ENCODE measurements around the gene IL2RG. TPM values are rescaled to one million over a fixed set of nuclear protein-coding genes. Genes with fewer than 3 reads are reported as not detected.

Gene IL2RG
- polyA plus RNA-seq, 3 donors: 1.00 to 1.4 (median 1.2) TPM

DNA sequence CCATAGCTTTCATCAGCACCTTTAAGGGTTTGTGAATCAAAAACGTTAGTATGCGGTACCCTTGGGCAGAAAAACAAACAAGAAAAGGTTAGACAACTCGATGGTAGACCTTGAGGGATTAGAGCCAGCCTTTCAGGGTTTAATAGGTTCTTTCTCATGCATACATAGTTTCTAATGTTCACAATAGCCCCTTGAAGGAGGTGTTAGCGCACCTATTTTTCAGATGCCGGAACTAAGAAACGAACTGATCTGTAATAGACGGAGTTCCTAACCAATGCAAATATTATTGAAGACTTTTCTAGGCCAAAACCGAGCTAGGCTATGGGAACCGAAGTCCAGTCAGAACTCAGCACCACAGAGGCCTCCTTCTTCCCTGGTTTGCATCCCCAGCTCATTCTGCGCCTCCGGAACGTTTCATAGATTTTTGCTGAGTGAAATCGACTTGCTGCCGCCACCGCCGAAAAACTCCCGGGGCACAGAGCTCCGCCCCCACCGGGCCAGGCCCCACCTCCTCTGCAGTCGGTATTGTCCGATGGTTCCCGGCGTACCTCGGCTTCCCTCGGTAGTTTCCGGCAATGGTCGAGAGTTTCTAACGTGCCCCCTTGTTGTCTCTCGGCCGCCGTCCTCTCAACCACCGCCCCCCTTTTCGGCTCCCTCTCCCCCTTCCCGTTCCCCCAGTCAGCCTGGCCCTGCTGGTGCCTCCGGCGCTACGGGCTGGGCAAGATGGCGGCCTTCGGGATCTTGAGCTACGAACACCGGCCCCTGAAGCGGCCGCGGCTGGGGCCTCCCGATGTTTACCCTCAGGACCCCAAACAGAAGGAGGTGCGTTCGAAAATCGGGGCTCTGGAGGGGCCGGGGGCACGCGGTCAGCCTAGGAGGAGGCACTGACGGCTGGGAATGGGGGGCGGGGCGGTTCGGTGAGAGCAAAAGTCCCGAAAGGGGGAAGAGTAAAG is 6.9 kb upstream of the IL2RG start, which contains the start of gene MED12:
MED12 (plus strand) TSS at position 565 of the 953 bp plus-strand sequence; CDS start at position 724, 159 bp downstream.
- peak in 10 of 11 donors; percentile 67 to 83 (median 72) for DNase-seq (ENCODE audit: extremely low read depth in 1 of 11, low read depth in 9 of 11, low spot score in 4 of 11)

- DNase-seq (ENCODE audit: extremely low read depth in 1 of 11, low read depth in 9 of 11, low spot score in 4 of 11): no peak
These were observed 6.0 kb upstream of the IL2RG start for GRCh38 chrX:71117358-71117757.

DNA sequence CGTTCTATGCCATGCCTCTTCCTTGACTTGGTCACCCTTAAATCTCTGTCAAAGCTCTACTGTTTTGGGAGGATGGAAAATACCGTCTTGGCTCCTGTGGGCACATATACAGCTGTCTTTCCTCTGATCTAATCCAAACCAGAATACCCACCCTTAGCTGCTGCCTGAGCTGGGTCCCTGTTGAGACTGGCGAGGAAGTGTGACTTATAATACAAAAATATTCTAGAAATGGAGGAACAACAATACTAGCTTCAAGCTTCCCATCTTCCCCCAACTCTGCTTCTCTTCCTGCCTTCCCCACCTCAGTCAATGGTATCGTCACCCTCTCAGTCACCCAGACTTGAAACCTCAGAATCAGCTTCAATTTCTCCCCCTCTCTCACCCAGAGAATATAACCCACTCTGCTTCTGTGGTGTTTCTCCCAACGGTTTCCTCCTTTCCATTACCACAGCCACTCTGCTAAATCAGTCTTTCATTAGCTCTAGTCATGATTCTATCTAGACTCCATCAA is 599 bp upstream of the IL2RG start:
- no peak for DNase-seq (ENCODE audit: extremely low read depth in 1 of 11, low read depth in 9 of 11, low spot score in 4 of 11)

DNA sequence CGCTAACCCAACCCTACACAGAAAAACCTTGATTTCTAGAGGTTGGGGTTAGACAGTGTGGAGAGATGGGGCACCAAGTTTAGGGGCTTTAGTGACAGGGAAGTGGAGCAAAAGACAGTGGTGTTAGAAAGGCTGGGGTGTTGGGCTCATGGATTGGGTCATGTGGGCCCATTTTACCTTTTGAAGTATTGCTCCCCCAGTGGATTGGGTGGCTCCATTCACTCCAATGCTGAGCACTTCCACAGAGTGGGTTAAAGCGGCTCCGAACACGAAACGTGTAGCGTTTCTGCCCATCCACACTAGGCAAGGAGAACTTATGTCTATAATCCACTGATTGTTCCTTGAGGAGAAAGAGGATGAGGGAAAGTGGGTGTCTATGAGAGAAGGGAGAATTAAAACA is 2.3 kb downstream of the IL2RG start:
- no peak for DNase-seq (ENCODE audit: extremely low read depth in 1 of 11, low read depth in 9 of 11, low spot score in 4 of 11)

DNA sequence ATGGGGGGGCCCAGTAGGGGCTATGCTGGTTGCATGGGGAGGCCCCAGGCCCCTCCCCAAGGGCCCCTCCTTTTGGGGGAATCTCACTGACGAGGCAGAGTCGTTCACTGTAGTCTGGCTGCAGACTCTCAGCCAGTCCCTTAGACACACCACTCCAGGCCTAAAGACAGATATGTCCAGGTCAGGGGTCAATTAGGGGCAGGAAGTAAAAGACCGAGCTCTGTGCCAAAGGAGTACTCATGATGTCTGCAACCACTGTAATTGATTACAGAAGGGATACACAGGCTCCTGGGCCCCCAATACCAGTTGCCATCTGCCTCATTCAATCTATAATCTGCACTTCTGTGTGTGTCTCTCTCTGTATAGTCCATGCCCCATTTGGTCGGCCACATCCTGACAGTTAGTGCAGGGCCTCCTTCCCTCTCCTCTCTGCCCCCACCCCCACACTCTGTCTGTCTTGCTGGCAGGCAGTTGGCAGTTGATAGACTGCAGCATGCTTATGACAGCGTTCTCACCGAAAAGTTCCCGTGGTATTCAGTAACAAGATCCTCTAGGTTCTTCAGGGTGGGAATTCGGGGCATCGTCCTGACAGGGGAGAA is 3.5 kb downstream of the IL2RG start:
- DNase-seq (ENCODE audit: extremely low read depth in 1 of 11, low read depth in 9 of 11, low spot score in 4 of 11): no peak

- no peak for DNase-seq (ENCODE audit: extremely low read depth in 1 of 11, low read depth in 9 of 11, low spot score in 4 of 11)
These were observed 4.1 kb downstream of the IL2RG start for GRCh38 chrX:71107245-71107644.

DNA sequence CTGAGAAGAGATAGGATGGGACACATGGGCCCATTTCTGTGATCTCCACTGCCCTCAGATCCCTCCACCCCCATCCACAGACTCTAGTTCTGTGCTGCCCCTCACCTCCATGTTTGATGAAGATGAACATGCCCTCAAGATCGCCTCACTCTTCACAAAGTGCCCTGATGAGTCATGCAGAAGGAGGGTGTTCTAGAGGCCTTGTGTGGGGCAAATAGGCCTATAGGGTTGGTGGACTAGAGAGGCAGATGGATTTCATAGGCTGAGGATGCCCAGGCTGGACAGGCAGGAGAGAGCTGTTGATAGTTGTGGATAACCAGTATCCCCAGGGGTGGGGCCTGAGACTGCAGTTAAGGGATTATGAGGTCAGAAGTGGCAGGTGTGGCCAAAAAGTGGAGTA is 5.0 kb downstream of the IL2RG start, which contains the start of gene CXorf65:
CXorf65 (minus strand) TSS at position 314 of the 400 bp plus-strand sequence; CDS start at position 130, 184 bp downstream.
- no peak for DNase-seq (ENCODE audit: extremely low read depth in 1 of 11, low read depth in 9 of 11, low spot score in 4 of 11)

GRCh38 chrX:71105628-71106027 is 5.7 kb downstream of the IL2RG start:
- DNase-seq (ENCODE audit: extremely low read depth in 1 of 11, low read depth in 9 of 11, low spot score in 4 of 11): no peak

GRCh38 chrX:71103110-71103983 is 8.0 kb downstream of the IL2RG start:
- no peak for DNase-seq (ENCODE audit: extremely low read depth in 1 of 11, low read depth in 9 of 11, low spot score in 4 of 11)

DNA sequence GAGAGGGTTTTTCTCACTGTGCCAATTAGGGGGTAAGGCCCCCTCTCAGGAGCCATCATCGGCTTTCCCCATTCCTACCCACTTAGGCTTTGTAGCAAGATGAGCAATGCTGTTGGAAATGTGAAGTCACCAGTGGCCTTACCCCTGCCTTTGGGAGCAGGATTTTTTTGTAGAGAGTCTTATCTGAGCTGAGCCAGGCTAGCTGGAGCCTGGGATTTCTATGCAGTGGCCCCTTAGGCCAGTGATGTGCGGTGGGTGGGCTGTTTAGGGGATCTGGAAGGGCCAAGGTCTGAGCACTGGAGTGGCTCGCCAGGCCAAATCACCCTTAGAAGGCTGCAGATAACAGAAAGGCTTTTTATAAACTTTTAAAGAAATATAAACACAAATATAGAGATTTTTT is 9.1 kb downstream of the IL2RG start:
- no peak for DNase-seq (ENCODE audit: extremely low read depth in 1 of 11, low read depth in 9 of 11, low spot score in 4 of 11)

DNA sequence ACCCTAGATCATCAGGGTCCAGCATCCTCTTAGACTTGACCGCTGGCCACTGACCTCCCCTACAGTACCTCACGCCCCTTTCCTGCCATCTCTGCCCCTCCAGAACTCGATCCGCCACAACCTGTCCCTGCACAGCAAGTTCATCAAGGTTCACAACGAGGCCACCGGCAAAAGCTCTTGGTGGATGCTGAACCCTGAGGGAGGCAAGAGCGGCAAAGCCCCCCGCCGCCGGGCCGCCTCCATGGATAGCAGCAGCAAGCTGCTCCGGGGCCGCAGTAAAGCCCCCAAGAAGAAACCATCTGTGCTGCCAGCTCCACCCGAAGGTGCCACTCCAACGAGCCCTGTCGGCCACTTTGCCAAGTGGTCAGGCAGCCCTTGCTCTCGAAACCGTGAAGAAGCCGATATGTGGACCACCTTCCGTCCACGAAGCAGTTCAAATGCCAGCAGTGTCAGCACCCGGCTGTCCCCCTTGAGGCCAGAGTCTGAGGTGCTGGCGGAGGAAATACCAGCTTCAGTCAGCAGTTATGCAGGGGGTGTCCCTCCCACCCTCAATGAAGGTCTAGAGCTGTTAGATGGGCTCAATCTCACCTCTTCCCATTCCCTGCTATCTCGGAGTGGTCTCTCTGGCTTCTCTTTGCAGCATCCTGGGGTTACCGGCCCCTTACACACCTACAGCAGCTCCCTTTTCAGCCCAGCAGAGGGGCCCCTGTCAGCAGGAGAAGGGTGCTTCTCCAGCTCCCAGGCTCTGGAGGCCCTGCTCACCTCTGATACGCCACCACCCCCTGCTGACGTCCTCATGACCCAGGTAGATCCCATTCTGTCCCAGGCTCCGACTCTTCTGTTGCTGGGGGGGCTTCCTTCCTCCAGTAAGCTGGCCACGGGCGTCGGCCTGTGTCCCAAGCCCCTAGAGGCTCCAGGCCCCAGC is 10.5 kb downstream of the IL2RG start:
- DNase-seq (ENCODE audit: extremely low read depth in 1 of 11, low read depth in 9 of 11, low spot score in 4 of 11): no peak

GRCh38 chrX:71099736-71100135 is 11.6 kb downstream of the IL2RG start:
- DNase-seq (ENCODE audit: extremely low read depth in 1 of 11, low read depth in 9 of 11, low spot score in 4 of 11): no peak

- DNase-seq (ENCODE audit: extremely low read depth in 1 of 11, low read depth in 9 of 11, low spot score in 4 of 11): no peak
These were observed 12.3 kb downstream of the IL2RG start for GRCh38 chrX:71098951-71099506.

GRCh38 chrX:71098302-71098701 is 13.1 kb downstream of the IL2RG start:
- DNase-seq (ENCODE audit: extremely low read depth in 1 of 11, low read depth in 9 of 11, low spot score in 4 of 11): no peak

DNA sequence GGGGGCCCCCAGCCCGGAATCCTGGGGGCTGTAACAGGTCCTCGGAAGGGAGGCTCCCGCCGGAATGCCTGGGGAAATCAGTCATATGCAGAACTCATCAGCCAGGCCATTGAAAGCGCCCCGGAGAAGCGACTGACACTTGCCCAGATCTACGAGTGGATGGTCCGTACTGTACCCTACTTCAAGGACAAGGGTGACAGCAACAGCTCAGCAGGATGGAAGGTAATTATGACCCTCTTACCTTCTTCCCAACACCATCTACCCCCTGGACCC is 14.7 kb downstream of the IL2RG start:
- no peak for DNase-seq (ENCODE audit: extremely low read depth in 1 of 11, low read depth in 9 of 11, low spot score in 4 of 11)

- DNase-seq (ENCODE audit: extremely low read depth in 1 of 11, low read depth in 9 of 11, low spot score in 4 of 11): peak in 1 of 11 donors; percentile 45
These were observed 15.2 kb downstream of the IL2RG start for GRCh38 chrX:71095981-71096759.

- peak in 10 of 11 donors; percentile 60 to 90 (median 82) for DNase-seq (ENCODE audit: extremely low read depth in 1 of 11, low read depth in 9 of 11, low spot score in 4 of 11)
These were observed 15.8 kb downstream of the IL2RG start, which contains the start of gene FOXO4 for GRCh38 chrX:71095555-71095980. Gene FOXO4, plus strand, starts transcription at chrX:71095851. Its CDS starts 678 bp downstream, at chrX:71096529.
